WERI-Rb-1 (cell line): ENCODE results near the gene PTPA.
A peak's percentile ranks its signal among the peaks of the same experiment; 100 is the strongest.

Source experiments
- DNase-seq: peaks from one replicate; pipeline ENCODE4 v3.0.0-alpha.2; 2020
- H3K27ac ChIP-seq: fragments of 250-450 bp; sonication (Bioruptor Pico); 2 replicates; pipeline ENCODE4 v1.5.1; 2020; ENCODE audit warnings: mild to moderate bottlenecking, moderate library complexity
- H3K27me3 ChIP-seq: fragments of 250-450 bp; sonication (Bioruptor Pico); 2 replicates; pipeline ENCODE4 v1.5.1; 2021; ENCODE audit warnings: mild to moderate bottlenecking, low read depth, moderate library complexity; ENCODE audit not compliant: insufficient read depth, severe bottlenecking
- H3K36me3 ChIP-seq: fragments of 250-450 bp; sonication (Bioruptor Pico); 2 replicates; pipeline ENCODE4 v1.5.1; 2020; ENCODE audit warnings: mild to moderate bottlenecking, moderate library complexity
- H3K4me3 ChIP-seq: 2 replicates; pipeline ENCODE4 v1.5.1; 2011; ENCODE audit warnings: low read depth, mild to moderate bottlenecking, control low read depth, low read length
- H3K9me3 ChIP-seq: fragments of 250-450 bp; sonication (Bioruptor Pico); 2 replicates; pipeline ENCODE4 v1.5.1; 2021; ENCODE audit warnings: mild to moderate bottlenecking, moderate library complexity; ENCODE audit not compliant: severe bottlenecking
- TF ChIP-seq, protein P1 (sequence below): IDR thresholded peaks from 2 replicates; pipeline ENCODE4 v1.5.1; 2011; ENCODE audit warnings: low read depth, mild to moderate bottlenecking, control low read depth, inconsistent platforms, low read length

PTPA gene

DNA sequence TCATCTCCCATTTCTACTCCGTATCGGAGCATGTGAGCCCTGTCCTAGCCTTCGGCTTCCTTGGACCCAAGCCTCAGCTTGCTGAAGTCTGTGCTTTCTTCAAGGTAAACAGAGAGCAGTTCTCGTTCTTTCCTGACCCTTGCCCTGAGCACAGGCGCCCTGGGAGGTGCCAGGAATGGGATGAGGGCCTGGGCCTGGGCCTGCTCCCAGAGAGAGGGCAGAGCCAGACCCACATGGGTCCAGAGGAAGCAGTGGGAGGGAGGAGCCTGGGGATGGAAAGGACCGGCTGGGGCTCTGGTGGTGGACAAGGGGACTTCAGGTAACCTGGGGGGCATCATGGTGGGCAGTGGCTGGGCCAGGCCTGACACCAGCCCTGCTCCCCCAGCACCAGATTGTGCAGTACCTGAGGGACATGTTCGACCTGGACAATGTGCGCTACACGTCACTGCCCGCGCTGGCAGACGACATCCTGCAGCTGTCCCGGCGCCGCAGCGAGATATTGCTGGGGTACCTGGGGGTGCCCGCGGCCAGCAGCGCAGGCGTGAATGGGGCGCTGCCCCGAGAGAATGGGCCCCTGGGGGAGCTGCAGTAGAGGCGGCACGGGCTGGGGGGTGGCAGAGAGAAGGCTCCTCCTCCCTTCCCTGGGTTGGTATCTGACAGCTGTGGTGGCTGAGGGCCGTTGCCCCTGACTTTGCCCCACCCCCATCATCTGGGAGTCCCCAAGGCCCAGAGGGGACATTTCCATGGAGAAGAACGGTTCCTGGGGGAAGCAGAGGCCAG lies 41.2 kb upstream of the PTPA start:
- H3K9me3 ChIP-seq, result no peaks in the 10 kb centered on the region
- TF ChIP-seq, protein P1, sequence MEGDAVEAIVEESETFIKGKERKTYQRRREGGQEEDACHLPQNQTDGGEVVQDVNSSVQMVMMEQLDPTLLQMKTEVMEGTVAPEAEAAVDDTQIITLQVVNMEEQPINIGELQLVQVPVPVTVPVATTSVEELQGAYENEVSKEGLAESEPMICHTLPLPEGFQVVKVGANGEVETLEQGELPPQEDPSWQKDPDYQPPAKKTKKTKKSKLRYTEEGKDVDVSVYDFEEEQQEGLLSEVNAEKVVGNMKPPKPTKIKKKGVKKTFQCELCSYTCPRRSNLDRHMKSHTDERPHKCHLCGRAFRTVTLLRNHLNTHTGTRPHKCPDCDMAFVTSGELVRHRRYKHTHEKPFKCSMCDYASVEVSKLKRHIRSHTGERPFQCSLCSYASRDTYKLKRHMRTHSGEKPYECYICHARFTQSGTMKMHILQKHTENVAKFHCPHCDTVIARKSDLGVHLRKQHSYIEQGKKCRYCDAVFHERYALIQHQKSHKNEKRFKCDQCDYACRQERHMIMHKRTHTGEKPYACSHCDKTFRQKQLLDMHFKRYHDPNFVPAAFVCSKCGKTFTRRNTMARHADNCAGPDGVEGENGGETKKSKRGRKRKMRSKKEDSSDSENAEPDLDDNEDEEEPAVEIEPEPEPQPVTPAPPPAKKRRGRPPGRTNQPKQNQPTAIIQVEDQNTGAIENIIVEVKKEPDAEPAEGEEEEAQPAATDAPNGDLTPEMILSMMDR, result no peak
- H3K27me3 ChIP-seq, result no peaks in the 10 kb centered on the region
- peak overlapping the region; percentile 60 for H3K27ac ChIP-seq
- no peak overlapping the region for H3K4me3 ChIP-seq
- peaks cover 45% of the 10 kb centered on the region for H3K36me3 ChIP-seq
- DNase-seq, result no peak

DNA sequence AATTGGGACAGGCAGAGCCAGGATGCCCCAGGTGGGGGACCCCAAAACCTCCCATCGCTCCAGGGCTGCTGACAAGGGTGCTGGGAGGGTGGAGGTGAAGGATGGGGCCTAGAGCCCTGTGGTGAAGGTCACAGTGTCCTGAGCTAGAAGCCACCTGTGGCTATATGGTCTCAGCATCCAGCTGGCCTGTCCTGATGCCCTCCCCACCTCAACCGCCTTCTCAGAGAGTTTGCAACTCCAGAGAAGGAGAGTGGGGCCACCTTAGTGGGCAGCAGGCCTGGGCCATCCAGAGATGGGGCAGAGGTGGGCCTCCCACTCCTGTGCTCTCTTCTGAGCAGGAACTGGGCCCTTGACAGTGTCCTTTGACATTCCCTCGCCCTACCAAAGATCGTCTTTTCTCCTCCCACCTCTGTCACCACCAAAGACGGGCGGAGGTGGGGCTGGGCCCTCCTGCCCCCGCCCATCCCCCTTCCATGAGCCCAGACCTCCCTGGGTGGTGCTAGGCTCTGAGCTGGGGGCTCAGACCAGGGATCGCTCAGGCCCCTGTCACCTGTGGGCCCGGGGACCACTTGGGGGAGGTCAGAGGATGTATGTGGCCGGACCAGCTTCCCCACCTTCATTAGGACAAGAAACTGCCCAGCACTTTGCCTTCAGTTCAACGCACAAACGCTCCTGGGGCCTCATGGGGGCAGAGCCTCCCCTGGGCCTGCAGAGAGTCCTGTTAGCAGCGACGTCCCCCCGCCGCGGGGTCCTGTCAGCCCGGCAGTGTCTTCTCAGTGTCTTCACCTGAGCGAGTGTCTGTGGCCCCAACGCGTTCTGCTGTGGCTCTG lies 40.3 kb upstream of the PTPA start:
- peaks cover 37% of the 10 kb centered on the region for H3K36me3 ChIP-seq
- TF ChIP-seq, protein P1, result no peak
- H3K27me3 ChIP-seq, result no peaks in the 10 kb centered on the region
- H3K9me3 ChIP-seq, result no peaks in the 10 kb centered on the region
- no peak overlapping the region for H3K27ac ChIP-seq
- DNase-seq, result no peak
- no peak overlapping the region for H3K4me3 ChIP-seq

DNA sequence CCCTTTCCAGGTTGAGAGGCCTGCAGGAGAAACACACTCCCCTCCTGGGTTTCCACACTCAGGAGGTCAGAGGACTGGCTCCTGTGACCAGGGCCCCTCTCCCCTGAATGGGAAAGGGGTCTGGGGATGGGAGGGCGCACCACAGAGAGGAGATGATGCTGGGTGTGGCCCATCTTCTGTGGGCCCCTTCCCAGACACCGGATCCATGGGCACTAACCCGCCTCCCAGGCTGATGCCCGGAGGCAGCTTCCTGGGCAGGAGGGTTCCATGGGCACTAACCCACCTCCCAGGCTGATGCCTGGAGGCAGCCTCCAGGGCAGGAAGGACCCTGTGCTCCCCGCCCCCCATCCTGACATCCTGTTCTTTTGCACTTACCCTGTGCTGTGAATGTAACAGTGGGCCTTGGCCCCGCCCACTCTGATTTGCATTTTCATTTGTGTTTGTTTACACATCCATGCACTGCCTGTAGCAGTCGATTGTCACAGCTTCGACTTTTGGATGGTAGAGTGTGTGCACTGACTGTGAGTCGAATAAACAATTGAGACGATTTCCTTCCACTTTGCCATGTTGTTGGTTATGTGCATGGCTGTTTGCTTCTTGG lies 39.6 kb upstream of the PTPA start:
- TF ChIP-seq, protein P1, result no peak
- no peak for DNase-seq
- Histone ChIP-seq H3K27me3 (no peaks in the 10 kb centered on the region), H3K27ac (no peak overlapping the region), H3K36me3 (peaks cover 33% of the 10 kb centered on the region), H3K9me3 (no peaks in the 10 kb centered on the region), H3K4me3 (no peak overlapping the region)

DNA sequence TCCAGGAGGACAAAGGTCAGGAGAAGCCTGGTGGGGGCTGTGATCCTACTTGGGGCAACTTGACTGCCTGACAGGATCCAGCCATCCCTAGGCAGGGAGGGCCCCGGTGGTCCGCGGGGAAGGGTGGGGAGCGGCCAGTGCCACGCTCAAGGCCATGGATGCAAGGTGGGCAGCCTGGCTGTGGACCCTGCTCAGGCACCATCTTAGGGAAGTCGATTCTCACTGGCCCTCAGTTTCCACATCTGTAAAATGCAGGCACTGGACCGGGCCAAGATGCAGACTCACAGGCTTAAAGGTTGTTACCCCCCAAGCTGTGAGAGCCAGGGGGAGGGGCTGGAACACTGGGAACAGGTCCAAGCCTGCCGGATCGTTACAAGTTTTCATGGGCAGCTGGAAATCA lies 39.0 kb upstream of the PTPA start:
- TF ChIP-seq, protein P1, result no peak
- H3K36me3 ChIP-seq, result peaks cover 31% of the 10 kb centered on the region
- no peak for DNase-seq
- H3K9me3 ChIP-seq, result no peaks in the 10 kb centered on the region
- no peak overlapping the region for H3K4me3 ChIP-seq
- H3K27ac ChIP-seq, result no peak overlapping the region
- no peaks in the 10 kb centered on the region for H3K27me3 ChIP-seq

DNA sequence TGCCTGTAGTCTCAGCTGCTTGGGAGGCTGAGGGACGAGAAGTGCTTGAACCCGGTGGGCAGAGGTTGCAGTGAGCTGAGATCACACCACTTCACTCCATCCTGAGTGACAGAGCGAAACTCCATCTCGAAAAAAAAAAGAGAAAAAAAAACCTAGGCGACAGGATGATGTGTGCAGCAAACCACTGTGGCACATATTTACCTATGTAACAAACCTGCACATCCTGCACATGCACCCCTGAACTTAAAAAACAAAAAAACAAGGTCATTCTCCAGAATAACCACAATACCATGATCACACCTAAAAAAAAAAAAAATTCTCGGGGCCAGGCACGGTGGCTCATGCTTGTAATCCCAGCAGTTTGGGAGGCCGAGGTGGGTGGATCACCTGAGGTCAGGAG lies 37.8 kb upstream of the PTPA start:
- TF ChIP-seq, protein P1, result no peak
- peaks cover 19% of the 10 kb centered on the region for H3K36me3 ChIP-seq
- no peaks in the 10 kb centered on the region for H3K27me3 ChIP-seq
- H3K9me3 ChIP-seq, result no peaks in the 10 kb centered on the region
- no peak overlapping the region for H3K27ac ChIP-seq
- H3K4me3 ChIP-seq, result no peak overlapping the region
- no peak for DNase-seq
